ENCODE measurements around the gene KRTAP9-6. TPM values are rescaled to one million over a fixed set of nuclear protein-coding genes. Genes with fewer than 3 reads are reported as not detected.

The KRTAP9-6 gene
- total RNA-seq, 3 donors from 2014 or later: not detected

DNA sequence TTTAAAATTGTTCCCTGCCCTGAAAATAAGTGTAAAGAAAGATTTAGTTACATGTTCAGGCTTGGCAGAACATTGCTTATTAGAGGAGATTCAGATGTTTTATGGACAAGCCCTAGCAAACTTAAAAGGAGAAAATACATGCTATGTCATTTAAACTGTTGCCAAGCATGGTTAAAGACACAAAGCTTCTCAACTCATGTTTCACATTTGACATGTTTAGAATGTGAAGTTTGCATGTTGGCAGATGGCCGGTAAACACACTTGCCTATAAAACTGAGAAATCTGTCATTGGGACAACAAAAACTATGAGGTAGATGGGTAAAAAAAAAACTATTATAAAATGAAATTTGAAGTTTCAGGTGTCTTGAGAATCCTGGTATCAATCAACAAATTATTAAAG is 31.7 kb downstream of the KRTAP9-6 start:
- H3K36me3 Mint-ChIP-seq (ENCODE audit: insufficient read depth): no peaks in the 10 kb centered on the region
- H3K4me3 Mint-ChIP-seq: no peak overlapping the region
- peaks cover 7% of the 10 kb centered on the region for H3K27me3 Mint-ChIP-seq (ENCODE audit: low read depth)
- peaks cover 8% of the 10 kb centered on the region for H3K9me3 Mint-ChIP-seq
- H3K4me1 Mint-ChIP-seq (ENCODE audit: low read depth): peaks cover 8% of the 10 kb centered on the region
- DNase-seq (no peak), ATAC-seq (no peak)

DNA sequence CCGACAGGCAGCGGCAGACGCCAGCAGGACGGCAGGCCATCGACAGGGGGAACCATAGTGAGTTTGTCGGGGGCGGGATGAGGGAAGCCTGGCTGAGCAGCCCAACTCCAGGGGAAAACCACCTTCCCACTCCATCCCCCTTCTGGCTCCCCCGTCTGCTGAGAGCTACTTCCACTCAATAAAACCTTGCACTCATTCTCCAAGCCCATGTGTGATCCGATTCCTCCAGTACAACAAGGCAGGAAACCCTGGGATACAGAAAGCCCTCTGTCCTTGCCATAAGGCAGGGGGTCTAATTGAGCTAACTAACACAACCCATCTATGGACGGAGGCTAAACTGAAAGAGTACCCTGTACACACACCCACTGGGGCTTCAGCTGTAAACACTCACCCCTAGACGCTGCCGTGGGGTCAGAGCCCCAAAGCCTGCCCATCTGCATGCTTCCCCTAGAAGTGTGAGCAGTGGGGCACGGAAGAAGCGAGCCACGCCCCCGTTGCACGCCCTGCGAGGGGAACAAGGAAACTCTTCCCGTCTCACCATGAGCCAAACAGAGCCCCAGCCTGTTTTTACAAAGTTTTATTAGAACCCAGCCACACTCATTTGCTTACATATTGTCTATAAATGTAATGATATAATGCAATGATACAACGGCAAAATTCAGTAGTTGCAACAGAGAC is 33.4 kb downstream of the KRTAP9-6 start:
- Mint-ChIP-seq H3K4me3 (no peak overlapping the region), H3K9me3 (peaks cover 8% of the 10 kb centered on the region), H3K27me3 (ENCODE audit: low read depth) (peaks cover 2% of the 10 kb centered on the region), H3K4me1 (ENCODE audit: low read depth) (peaks cover 11% of the 10 kb centered on the region), H3K36me3 (ENCODE audit: insufficient read depth) (no peaks in the 10 kb centered on the region)
- ATAC-seq: no peak
- DNase-seq: no peak

DNA sequence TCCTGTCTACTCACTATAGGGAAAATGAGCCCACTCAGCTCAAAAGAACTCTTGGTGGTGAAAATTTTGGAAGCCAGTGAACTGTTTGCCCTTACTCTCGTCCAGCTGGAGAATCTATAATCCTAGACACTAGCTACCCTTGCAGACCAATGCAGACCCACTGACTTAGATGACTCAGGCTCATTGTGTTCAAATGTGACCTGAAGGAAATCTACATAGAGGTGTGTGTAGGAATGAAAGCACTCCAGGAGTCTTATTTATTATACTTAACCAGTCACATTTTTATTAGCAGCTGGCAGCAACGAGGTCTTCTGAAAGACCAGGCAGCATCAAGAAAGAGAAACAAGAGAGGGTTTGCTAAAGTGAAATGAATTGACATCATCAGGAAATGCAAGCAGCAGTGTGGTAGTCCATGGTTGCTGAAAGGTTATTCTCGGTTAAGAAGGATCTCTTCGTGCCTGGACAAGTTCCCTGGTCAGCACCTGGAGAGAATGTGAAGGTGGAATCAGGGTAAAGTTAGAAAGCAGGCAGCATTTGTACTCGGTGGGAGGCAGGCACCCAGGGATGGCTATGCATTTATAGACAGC is 36.1 kb downstream of the KRTAP9-6 start:
- no peaks in the 10 kb centered on the region for H3K36me3 Mint-ChIP-seq (ENCODE audit: insufficient read depth)

DNA sequence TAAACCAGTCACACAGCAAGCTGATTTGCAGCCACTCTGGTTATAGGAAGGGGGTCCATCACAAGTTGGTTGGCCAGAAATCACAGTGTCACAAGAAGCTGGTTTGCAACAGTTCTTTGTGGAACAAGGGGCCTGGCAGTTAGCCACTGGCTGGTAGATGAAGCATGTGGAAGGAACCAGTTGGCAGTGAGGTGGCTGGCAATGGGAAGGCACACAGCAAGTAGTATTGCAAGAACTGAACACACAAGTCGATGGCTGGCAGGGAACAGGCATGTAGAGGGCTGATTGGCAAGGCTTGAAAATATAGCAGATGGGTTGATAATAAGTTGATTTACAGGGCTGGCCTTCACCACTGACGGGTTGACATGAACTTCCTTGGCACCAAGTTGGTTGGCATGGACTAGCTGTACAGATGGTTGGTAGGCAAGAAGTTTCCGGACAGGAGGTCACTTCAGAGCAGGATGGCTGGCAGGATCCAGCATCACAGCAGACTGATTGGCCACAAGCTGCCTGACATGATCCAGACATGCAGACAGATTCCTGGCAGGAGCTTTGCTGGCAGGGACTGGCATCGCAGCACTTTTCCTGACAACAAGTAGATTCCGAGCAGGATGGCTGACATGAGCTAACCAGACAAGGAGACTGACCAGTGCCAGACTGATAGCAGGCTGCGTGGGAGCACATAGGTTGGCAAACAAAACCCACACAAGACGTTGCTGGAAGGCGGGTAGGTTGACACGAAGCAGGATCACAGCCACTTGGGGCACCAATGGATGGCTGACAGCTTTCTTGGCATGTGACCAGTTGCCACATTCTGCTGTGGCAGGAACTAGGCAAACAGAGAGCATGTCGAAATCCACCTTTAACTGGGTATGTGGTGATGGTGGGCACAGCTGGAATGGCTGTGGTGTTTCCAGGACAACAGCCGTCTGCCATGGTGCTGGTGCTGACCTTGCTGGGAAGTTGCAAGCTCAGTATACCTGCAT is 37.0 kb downstream of the KRTAP9-6 start, which contains the start of gene KRTAP29-1:
Gene KRTAP29-1 (minus strand): TSS at position 936 of the 986 bp plus-strand sequence. CDS start 0 bp downstream, at position 936.
- H3K27me3 Mint-ChIP-seq (ENCODE audit: low read depth): no peaks in the 10 kb centered on the region

More for the DNA sequence above, 36.1 kb downstream of the KRTAP9-6 start:
- Mint-ChIP-seq H3K9me3 (peaks cover 8% of the 10 kb centered on the region), H3K4me3 (no peak overlapping the region), H3K4me1 (ENCODE audit: low read depth) (peaks cover 12% of the 10 kb centered on the region), H3K27me3 (ENCODE audit: low read depth) (no peaks in the 10 kb centered on the region)
- DNase-seq (no peak), ATAC-seq (no peak)

DNA sequence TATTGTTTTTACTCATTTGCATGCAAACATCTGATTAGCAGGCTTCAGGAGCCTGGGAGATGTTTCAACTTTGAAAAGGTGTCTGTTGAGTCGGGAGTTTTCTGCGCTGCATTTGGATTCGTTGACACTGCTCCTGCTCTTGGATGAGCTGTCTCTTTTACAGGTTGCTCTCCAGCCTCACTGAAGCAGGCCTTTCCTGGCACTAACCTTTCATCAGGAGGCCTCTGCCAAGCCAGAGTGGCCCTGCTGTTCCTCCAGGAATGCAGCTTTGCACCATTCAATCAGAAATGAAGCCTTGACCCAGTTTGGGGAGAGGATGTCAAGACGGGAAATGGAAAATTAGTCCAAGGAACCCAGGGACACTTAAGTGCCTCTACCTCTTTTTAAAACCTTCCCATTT is 37.8 kb downstream of the KRTAP9-6 start:
- Mint-ChIP-seq H3K4me3 (no peak overlapping the region), H3K36me3 (ENCODE audit: insufficient read depth) (no peaks in the 10 kb centered on the region), H3K4me1 (ENCODE audit: low read depth) (peaks cover 28% of the 10 kb centered on the region), H3K9me3 (peaks cover 8% of the 10 kb centered on the region), H3K27me3 (ENCODE audit: low read depth) (no peaks in the 10 kb centered on the region)
- ATAC-seq: no peak
- no peak for DNase-seq

More for the DNA sequence above, 37.0 kb downstream of the KRTAP9-6 start, which contains the start of gene KRTAP29-1:
- DNase-seq: no peak
- Mint-ChIP-seq H3K9me3 (peaks cover 8% of the 10 kb centered on the region), H3K4me3 (no peak within 1 kb of the TSS), H3K36me3 (ENCODE audit: insufficient read depth) (no peaks in the 10 kb centered on the region), H3K4me1 (ENCODE audit: low read depth) (peaks cover 21% of the 10 kb centered on the region)
- ATAC-seq: no peak

DNA sequence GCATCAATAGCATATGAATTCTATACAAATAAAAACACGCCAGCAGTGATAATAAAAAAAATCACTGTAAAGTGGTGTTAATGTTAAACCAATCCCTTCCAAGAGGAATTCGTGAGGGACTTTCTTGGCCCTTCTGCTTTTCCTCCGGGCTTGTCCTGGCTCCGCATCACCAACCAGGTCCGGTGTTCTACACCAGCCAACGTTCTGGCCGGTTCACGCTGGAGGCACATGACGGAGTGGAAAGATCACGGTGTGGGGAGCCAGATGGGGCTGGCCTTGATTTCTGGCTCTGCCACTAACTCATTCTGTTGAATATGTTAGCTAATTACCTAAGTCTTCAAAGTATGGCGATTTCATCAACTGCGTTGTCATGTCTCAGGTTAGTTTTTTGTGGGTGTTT is 38.9 kb downstream of the KRTAP9-6 start:
- no peak for DNase-seq
- no peak overlapping the region for H3K4me3 Mint-ChIP-seq
- H3K9me3 Mint-ChIP-seq: peaks cover 8% of the 10 kb centered on the region
- peaks cover 39% of the 10 kb centered on the region for H3K4me1 Mint-ChIP-seq (ENCODE audit: low read depth)
- no peaks in the 10 kb centered on the region for H3K36me3 Mint-ChIP-seq (ENCODE audit: insufficient read depth)
- no peak for ATAC-seq
- no peaks in the 10 kb centered on the region for H3K27me3 Mint-ChIP-seq (ENCODE audit: low read depth)

DNA sequence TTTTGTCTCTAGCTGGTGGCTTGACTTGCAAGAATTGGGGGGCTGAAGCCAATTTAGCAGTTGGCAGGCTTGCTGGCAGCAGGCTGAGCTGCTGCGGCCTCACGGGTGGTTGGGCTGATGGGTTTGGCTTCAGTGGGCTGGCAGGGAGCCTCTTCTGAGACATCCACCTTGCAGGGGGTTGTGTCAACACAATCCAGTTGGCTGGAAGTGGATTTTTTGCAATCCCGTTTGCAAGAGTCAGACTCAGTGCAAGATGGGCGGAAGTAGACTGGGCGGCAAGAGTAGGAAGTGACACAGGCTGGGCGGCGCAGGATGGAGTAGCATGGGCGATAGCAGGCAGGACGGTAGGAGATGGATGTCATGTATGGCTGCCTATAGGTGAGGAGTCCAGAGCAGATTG is 42.5 kb downstream of the KRTAP9-6 start:
- no peaks in the 10 kb centered on the region for H3K27me3 Mint-ChIP-seq (ENCODE audit: low read depth)
- H3K9me3 Mint-ChIP-seq: no peaks in the 10 kb centered on the region
- peak overlapping the region; percentile 74 for H3K4me3 Mint-ChIP-seq
- DNase-seq (no peak), ATAC-seq (no peak)
- H3K4me1 Mint-ChIP-seq (ENCODE audit: low read depth): peaks cover 55% of the 10 kb centered on the region
- H3K36me3 Mint-ChIP-seq (ENCODE audit: insufficient read depth): no peaks in the 10 kb centered on the region

DNA sequence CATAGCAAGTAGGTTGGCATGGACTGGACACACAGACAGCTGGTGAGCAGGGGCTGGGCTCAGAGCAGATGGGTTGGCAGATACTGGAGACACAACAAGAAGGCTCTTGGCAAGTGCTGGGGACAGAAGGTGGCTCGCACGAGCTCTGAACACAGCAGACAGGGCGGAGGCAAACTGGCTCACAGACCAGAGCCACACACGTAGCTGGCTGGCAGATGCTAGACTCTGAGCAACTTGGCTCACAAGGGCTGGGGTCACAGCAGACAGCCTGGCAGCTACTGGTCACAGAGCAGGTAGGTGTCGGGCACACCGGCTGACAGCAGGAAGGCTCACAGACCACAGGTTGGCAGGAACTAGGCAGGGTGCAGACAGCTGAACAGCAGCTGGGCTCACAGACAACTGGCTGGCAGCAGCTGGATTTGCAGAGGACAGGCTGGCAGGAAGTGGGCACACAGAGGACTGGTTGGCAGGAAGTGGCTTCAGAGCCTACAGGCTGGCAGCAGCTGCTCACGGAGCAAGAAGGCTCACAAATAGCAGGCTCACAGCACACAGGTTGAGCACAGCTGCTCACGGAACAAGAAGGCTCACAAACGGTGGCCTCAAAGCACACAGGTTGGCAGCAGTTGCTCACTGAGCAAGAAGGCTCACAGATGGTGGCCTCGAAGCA is 43.2 kb downstream of the KRTAP9-6 start:
- ATAC-seq (peak; percentile 65 to 71), DNase-seq (peak; percentile 40)
- H3K36me3 Mint-ChIP-seq (ENCODE audit: insufficient read depth): no peaks in the 10 kb centered on the region
- H3K27me3 Mint-ChIP-seq (ENCODE audit: low read depth): no peaks in the 10 kb centered on the region
- no peaks in the 10 kb centered on the region for H3K9me3 Mint-ChIP-seq
- peaks cover 55% of the 10 kb centered on the region for H3K4me1 Mint-ChIP-seq (ENCODE audit: low read depth)
- H3K4me3 Mint-ChIP-seq: peak overlapping the region; percentile 74

DNA sequence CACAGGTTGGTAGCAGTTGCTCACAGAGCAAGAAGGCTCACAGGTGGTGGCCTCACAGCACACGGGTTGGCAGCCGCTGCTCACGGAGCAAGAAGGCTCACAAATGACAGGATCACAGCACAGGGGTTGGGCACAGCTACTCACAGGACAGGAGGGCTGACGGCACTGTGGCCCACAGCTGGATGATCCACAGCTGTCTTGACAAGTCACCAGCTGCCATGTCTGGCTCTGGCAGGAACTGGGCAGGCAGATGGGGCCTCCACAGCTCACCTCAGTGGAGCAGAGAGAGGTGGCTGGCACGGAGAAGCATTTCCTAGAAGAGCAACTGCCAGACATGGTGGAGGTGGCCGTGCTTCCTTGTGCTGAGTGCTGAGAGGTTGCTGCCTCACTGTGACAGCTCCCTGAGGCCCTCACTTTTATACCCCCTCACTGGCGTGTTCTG is 43.8 kb downstream of the KRTAP9-6 start, which contains the start of gene KRTAP16-1:
Gene KRTAP16-1 (minus strand): TSS at position 392 of the 442 bp plus-strand sequence. CDS start 56 bp downstream, at position 336.
- ATAC-seq: peak; percentile 65 to 67
- DNase-seq: peak; percentile 28
- peak within 1 kb of the TSS; percentile 74 for H3K4me3 Mint-ChIP-seq
- no peaks in the 10 kb centered on the region for H3K9me3 Mint-ChIP-seq
- no peaks in the 10 kb centered on the region for H3K36me3 Mint-ChIP-seq (ENCODE audit: insufficient read depth)
- no peaks in the 10 kb centered on the region for H3K27me3 Mint-ChIP-seq (ENCODE audit: low read depth)
- H3K4me1 Mint-ChIP-seq (ENCODE audit: low read depth): peaks cover 55% of the 10 kb centered on the region

DNA sequence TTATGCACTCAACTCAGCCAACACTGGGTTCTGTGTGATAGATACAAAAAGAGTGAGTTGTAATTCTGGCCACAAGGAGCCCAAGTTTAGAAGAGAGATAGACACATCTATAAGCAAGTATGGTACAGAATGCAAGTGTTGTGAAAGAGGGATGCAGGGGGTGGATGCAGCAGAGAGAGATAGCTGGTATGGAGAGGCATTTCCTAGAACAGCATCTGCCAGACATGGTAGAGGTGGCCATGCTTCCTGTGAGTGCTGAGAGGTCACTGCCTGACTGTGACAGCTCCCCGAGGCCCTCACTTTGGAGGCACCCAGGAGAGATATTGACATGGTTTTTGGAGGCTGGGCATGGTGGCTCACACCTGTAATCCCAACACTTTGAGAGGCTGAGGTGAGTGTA is 45.9 kb downstream of the KRTAP9-6 start:
- Mint-ChIP-seq H3K27me3 (ENCODE audit: low read depth) (no peaks in the 10 kb centered on the region), H3K9me3 (no peaks in the 10 kb centered on the region), H3K4me1 (ENCODE audit: low read depth) (peaks cover 55% of the 10 kb centered on the region), H3K4me3 (no peak overlapping the region), H3K36me3 (ENCODE audit: insufficient read depth) (no peaks in the 10 kb centered on the region)
- ATAC-seq (no peak), DNase-seq (no peak)

DNA sequence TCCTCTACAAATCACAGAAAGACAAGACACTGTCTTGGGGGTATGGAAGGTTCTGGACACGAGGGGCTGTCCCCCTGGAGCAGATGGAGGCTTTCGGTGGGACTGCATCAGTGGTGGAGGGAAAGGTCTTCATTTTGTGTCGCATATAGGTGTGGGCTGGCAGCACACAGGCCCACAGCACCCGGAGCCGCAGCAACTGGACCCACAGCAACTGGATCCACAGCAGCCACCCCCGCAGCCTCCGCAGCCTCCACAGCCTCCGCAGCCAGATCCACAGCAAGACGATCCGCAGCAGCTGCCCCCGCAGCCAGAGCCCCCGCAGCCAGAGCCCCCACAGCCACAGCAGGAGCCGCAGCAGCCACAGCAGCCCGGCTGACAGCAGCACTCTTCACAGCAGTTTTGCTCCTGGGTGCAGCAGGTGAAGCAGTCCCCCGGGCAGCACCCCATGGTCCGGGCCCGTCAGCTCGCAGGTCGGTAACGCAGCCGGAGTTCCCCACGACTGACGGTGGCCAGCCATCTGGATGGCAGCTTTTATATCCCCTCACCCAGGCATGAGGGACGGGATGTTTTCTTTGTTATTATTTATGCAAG is 50.1 kb downstream of the KRTAP9-6 start, which contains the start of gene KRTAP17-1:
Gene KRTAP17-1 (minus strand): TSS at position 507 of the 591 bp plus-strand sequence. CDS start 60 bp downstream, at position 447.
- no peaks in the 10 kb centered on the region for H3K36me3 Mint-ChIP-seq (ENCODE audit: insufficient read depth)
- DNase-seq (no peak), ATAC-seq (no peak)
- H3K4me1 Mint-ChIP-seq (ENCODE audit: low read depth): peaks cover 15% of the 10 kb centered on the region
- no peak within 1 kb of the TSS for H3K4me3 Mint-ChIP-seq
- H3K9me3 Mint-ChIP-seq: peaks cover 14% of the 10 kb centered on the region
- peaks cover 3% of the 10 kb centered on the region for H3K27me3 Mint-ChIP-seq (ENCODE audit: low read depth)
